KMS-11 (cell line): ENCODE data around the gene MYCN.

Experiments
- H2AFZ ChIP-seq: fragments of 200-600 bp; sonication (generic); 2 replicates; pipeline ENCODE4 v1.6.1; 2016; ENCODE audit warnings: antibody characterized with exemption, mixed run types, low read depth
- H3K27ac ChIP-seq: fragments of 200-600 bp; sonication (generic); 2 replicates; pipeline ENCODE4 v1.6.1; 2016; ENCODE audit warnings: mild to moderate bottlenecking, mixed run types
- H3K27me3 ChIP-seq: fragments of 200-600 bp; sonication (generic); 2 replicates; pipeline ENCODE4 v1.6.1; 2017; ENCODE audit warnings: mild to moderate bottlenecking, low read depth, mixed run types, moderate library complexity; ENCODE audit not compliant: insufficient read depth
- H3K36me3 ChIP-seq: fragments of 200-600 bp; sonication (generic); 2 replicates; pipeline ENCODE4 v1.6.1; 2017; ENCODE audit warnings: mild to moderate bottlenecking, mixed run types; ENCODE audit not compliant: insufficient read depth
- H3K4me1 ChIP-seq: fragments of 200-600 bp; sonication (generic); 2 replicates; pipeline ENCODE4 v1.6.1; 2016; ENCODE audit warnings: mild to moderate bottlenecking, low read depth, mixed run types; ENCODE audit not compliant: poor library complexity, severe bottlenecking
- H3K4me2 ChIP-seq: fragments of 200-600 bp; sonication (generic); 2 replicates; pipeline ENCODE4 v1.7.0; 2016; ENCODE audit warnings: mild to moderate bottlenecking, mixed run types
- H3K4me3 ChIP-seq: fragments of 200-600 bp; sonication (generic); IDR thresholded peaks from 2 replicates; pipeline ENCODE4 v1.6.1; 2017; ENCODE audit warnings: low read depth, low read length, mixed read lengths; ENCODE audit not compliant: insufficient read depth
- H3K79me2 ChIP-seq: fragments of 200-600 bp; sonication (generic); 2 replicates; pipeline ENCODE4 v1.6.1; 2016; ENCODE audit warnings: low read depth, mixed run types; ENCODE audit not compliant: insufficient read depth
- H3K9ac ChIP-seq: fragments of 200-600 bp; sonication (generic); 2 replicates; pipeline ENCODE4 v1.6.1; 2016; ENCODE audit warnings: mild to moderate bottlenecking, mixed run types
- H4K20me1 ChIP-seq: fragments of 200-600 bp; sonication (generic); 2 replicates; pipeline ENCODE4 v1.6.1; 2016; ENCODE audit warnings: mild to moderate bottlenecking, mixed run types; ENCODE audit not compliant: insufficient read depth
- CTCF ChIP-seq: fragments of 200-600 bp; sonication (generic); conservative IDR thresholded peaks from 2 replicates; pipeline ENCODE4 v1.6.1; 2017; ENCODE audit warnings: low read depth, mild to moderate bottlenecking, antibody characterized with exemption, low read length, moderate library complexity, mixed read lengths

The MYCN gene

DNA sequence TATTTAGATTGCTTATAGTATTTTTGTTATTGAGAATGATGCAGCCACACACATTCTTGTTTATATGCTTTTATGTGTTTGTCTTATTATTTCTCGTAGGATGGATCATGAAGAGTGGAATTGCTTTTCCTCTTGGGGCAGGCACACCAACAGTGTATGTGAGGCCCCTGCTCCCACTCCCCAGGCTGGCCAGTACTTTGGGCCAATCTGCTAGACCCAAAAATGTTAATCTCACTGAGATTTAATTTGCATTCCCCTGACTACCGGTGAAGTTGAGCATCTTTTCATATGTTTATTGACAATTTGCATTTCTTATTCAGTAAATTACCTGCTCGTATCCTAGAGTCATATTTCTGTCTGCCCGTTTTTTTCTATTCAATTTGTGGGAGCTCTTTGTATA, 4.7 kb upstream of the MYCN start:
- TF ChIP-seq CTCF: no peak
- no peak overlapping the region for H3K27ac ChIP-seq
- H2AFZ ChIP-seq: no peak overlapping the region
- no peaks in the 10 kb centered on the region for H3K27me3 ChIP-seq
- no peak overlapping the region for H3K4me3 ChIP-seq
- H3K9ac ChIP-seq: no peak overlapping the region
- H3K4me1 ChIP-seq: peaks cover 8% of the 10 kb centered on the region
- peaks cover 8% of the 10 kb centered on the region for H3K79me2 ChIP-seq
- H3K36me3 ChIP-seq: no peaks in the 10 kb centered on the region
- H4K20me1 ChIP-seq: no peaks in the 10 kb centered on the region
- H3K4me2 ChIP-seq: no peak overlapping the region

GRCh38 chr2:15936277-15937104, 3.9 kb upstream of the MYCN start:
- H2AFZ ChIP-seq: no peak overlapping the region
- no peak for TF ChIP-seq CTCF
- peaks cover 16% of the 10 kb centered on the region for H3K79me2 ChIP-seq
- no peaks in the 10 kb centered on the region for H3K36me3 ChIP-seq
- peaks cover 8% of the 10 kb centered on the region for H3K4me1 ChIP-seq
- no peak overlapping the region for H3K4me3 ChIP-seq
- no peaks in the 10 kb centered on the region for H4K20me1 ChIP-seq
- no peak overlapping the region for H3K4me2 ChIP-seq
- no peak overlapping the region for H3K9ac ChIP-seq
- H3K27me3 ChIP-seq: no peaks in the 10 kb centered on the region
- no peak overlapping the region for H3K27ac ChIP-seq

GRCh38 chr2:15937105-15937881, 3.1 kb upstream of the MYCN start:
- TF ChIP-seq CTCF: no peak
- Histone ChIP-seq H3K27ac (no peak overlapping the region), H4K20me1 (no peaks in the 10 kb centered on the region), H3K4me3 (no peak overlapping the region), H3K36me3 (no peaks in the 10 kb centered on the region), H3K4me2 (no peak overlapping the region), H3K9ac (no peak overlapping the region), H3K79me2 (peaks cover 22% of the 10 kb centered on the region), H3K4me1 (peaks cover 8% of the 10 kb centered on the region), H2AFZ (no peak overlapping the region), H3K27me3 (no peaks in the 10 kb centered on the region)

GRCh38 chr2:15937882-15938802, 2.2 kb upstream of the MYCN start:
- no peak overlapping the region for H3K9ac ChIP-seq
- H3K79me2 ChIP-seq: peaks cover 28% of the 10 kb centered on the region
- no peak overlapping the region for H3K27ac ChIP-seq
- TF ChIP-seq CTCF: no peak
- H3K27me3 ChIP-seq: no peaks in the 10 kb centered on the region
- H3K36me3 ChIP-seq: no peaks in the 10 kb centered on the region
- no peak overlapping the region for H3K4me2 ChIP-seq
- 0 out of 2 replicates have a peak overlapping the region, but pooled peaks have one; percentile 90 for H2AFZ ChIP-seq
- peaks cover 8% of the 10 kb centered on the region for H3K4me1 ChIP-seq
- no peaks in the 10 kb centered on the region for H4K20me1 ChIP-seq
- H3K4me3 ChIP-seq: no peak overlapping the region
